HG03159 (cell line): ENCODE measurements around the gene DCTN3.

Experiments used
- ATAC-seq: cut with Tn5 transposase; IDR thresholded peaks from one replicate; pipeline ENCODE4 v1.9.1; 2021; ENCODE audit warnings: mild to moderate bottlenecking, moderate library complexity; ENCODE audit not compliant: unreplicated experiment

DCTN3 gene

GRCh38 chr9:34591248-34591916 lies 28.9 kb downstream of the DCTN3 start:
- no peak for ATAC-seq

GRCh38 chr9:34590381-34591247 lies 29.7 kb downstream of the DCTN3 start:
- no peak for ATAC-seq

- no peak for ATAC-seq
These were observed 30.5 kb downstream of the DCTN3 start, which contains the start of gene CNTFR for GRCh38 chr9:34589636-34590380. TSS of gene CNTFR (minus strand) at chr9:34589724. CDS start at chr9:34568981, 20,743 bp downstream.

- no peak for ATAC-seq
These were observed 31.3 kb downstream of the DCTN3 start for GRCh38 chr9:34588671-34589635.

GRCh38 chr9:34587271-34587670 lies 33.0 kb downstream of the DCTN3 start:
- ATAC-seq: no peak

- no peak for ATAC-seq
These were observed 34.2 kb downstream of the DCTN3 start for GRCh38 chr9:34585946-34586669.

GRCh38 chr9:34584970-34585369 lies 35.3 kb downstream of the DCTN3 start:
- no peak for ATAC-seq

GRCh38 chr9:34582787-34583186 lies 37.5 kb downstream of the DCTN3 start:
- ATAC-seq: no peak

GRCh38 chr9:34581318-34581717 lies 39.0 kb downstream of the DCTN3 start:
- no peak for ATAC-seq

GRCh38 chr9:34580358-34580757 lies 39.9 kb downstream of the DCTN3 start:
- no peak for ATAC-seq

- ATAC-seq: no peak
These were observed 40.5 kb downstream of the DCTN3 start for GRCh38 chr9:34579808-34580163.

- no peak for ATAC-seq
These were observed 41.0 kb downstream of the DCTN3 start for GRCh38 chr9:34579104-34579807.

GRCh38 chr9:34578241-34579103 lies 41.8 kb downstream of the DCTN3 start:
- no peak for ATAC-seq

GRCh38 chr9:34577400-34578240 lies 42.7 kb downstream of the DCTN3 start:
- no peak for ATAC-seq

- ATAC-seq: no peak
These were observed 43.5 kb downstream of the DCTN3 start for GRCh38 chr9:34576597-34577399.

GRCh38 chr9:34575862-34576596 lies 44.3 kb downstream of the DCTN3 start:
- no peak for ATAC-seq
